Activated naive CD8-positive, alpha-beta T cell treated with anti-CD3 and anti-CD28 coated beads, Interleukin-2, amount 50 U/mL, for 16 hours (primary cell): ENCODE measurements around the gene ASB2.

Source experiments
- DNase-seq: peaks from one replicate; pipeline ENCODE4 v3.0.0-alpha.2; 2020; ENCODE audit warnings: low read depth, low spot score

The ASB2 gene

GRCh38 chr14:94001016-94001415 lies 24.6 kb upstream of the ASB2 start:
- DNase-seq: no peak

GRCh38 chr14:94000267-94000666 lies 23.9 kb upstream of the ASB2 start:
- no peak for DNase-seq

- DNase-seq: no peak
Measured at GRCh38 chr14:93999573-93999972, 23.2 kb upstream of the ASB2 start.

GRCh38 chr14:93998871-93999403 lies 22.6 kb upstream of the ASB2 start:
- DNase-seq: no peak

- no peak for DNase-seq
Measured at GRCh38 chr14:93997916-93998870, 21.8 kb upstream of the ASB2 start.

GRCh38 chr14:93997082-93997481 lies 20.7 kb upstream of the ASB2 start, which contains the start of gene CCDC197:
TSS of gene CCDC197 (plus strand) at chr14:93997301. CDS start at chr14:93998132, 831 bp downstream.
- no peak for DNase-seq

- DNase-seq: no peak
Measured at GRCh38 chr14:93996130-93996695, 19.8 kb upstream of the ASB2 start.

- peak; percentile 42 for DNase-seq
Measured at GRCh38 chr14:93994919-93995682, 18.7 kb upstream of the ASB2 start.

GRCh38 chr14:93993382-93993781 lies 17.0 kb upstream of the ASB2 start:
- no peak for DNase-seq

GRCh38 chr14:93991649-93992048 lies 15.3 kb upstream of the ASB2 start:
- no peak for DNase-seq

GRCh38 chr14:93991212-93991611 lies 14.8 kb upstream of the ASB2 start:
- no peak for DNase-seq

GRCh38 chr14:93989939-93990338 lies 13.6 kb upstream of the ASB2 start:
- DNase-seq: no peak

GRCh38 chr14:93987815-93988476 lies 11.6 kb upstream of the ASB2 start:
- no peak for DNase-seq

- DNase-seq: no peak
Measured at GRCh38 chr14:93987376-93987775, 11.0 kb upstream of the ASB2 start.

GRCh38 chr14:93986955-93987354 lies 10.6 kb upstream of the ASB2 start:
- no peak for DNase-seq

- no peak for DNase-seq
Measured at GRCh38 chr14:93984987-93985410, 8.6 kb upstream of the ASB2 start.

GRCh38 chr14:93984070-93984469 lies 7.7 kb upstream of the ASB2 start:
- DNase-seq: no peak

- DNase-seq: no peak
Measured at GRCh38 chr14:93982230-93983007, 6.0 kb upstream of the ASB2 start.

GRCh38 chr14:93981316-93982229 lies 5.2 kb upstream of the ASB2 start:
- no peak for DNase-seq
